ENCODE results near the gene ATP6V1B1. TPM values are rescaled to one million over a fixed set of nuclear protein-coding genes. Genes with fewer than 3 reads are reported as not detected.

ATP6V1B1 gene
- total RNA-seq (2021) = 6.4 and 6.5 TPM in 2 replicates
- percentile 55 among the genes with signal in this experiment for Bru-seq, nascent RNA
- BruChase-seq, experiment 1, labeled RNA remaining after a 2-hour chase = percentile 65 among the genes with signal in this experiment
- BruChase-seq, experiment 2, labeled RNA remaining after a 6-hour chase = percentile 70 among the genes with signal in this experiment
- long read RNA-seq = 0 reads

DNA sequence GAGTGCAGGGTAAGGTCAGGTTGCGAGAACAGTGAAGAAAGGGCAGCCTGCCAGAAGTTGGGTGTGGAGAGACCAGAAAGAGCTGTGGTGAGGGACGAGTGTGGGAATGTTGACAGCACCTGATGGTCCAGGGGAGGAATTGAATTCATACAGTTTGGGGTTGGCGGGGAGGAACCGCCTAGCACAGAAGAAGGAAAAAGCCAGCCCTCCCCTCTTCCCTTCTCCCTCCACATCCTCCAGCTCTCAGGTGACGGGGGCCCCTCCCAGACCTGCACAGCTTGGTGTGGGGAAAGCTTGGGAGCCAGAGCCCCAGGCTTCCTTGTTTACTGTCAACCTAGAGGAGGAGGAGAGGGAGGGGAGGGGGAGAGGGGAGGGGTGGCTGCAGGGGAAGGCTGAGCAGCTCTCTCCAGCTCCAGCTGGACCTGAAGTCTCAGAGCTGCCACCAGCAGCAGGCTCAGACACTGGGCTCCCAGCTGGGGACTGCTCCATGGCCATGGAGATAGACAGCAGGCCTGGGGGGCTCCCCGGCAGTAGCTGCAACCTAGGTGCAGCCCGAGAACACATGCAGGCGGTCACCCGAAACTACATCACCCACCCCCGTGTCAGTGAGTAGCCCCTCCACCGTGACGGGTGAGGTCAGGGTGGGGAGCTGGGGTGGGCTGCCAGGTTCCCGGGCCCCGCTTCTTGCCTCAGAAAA, at the start of gene ATP6V1B1:
TSS of gene ATP6V1B1 (plus strand) at position 433 of the 697 bp plus-strand sequence. CDS start at position 488, 55 bp downstream.
- H3K27me3 ChIP-seq (replicated peaks; ENCODE audit: insufficient read depth, low read depth, low read length, poor library complexity) = no peaks in the 10 kb centered on the region
- BruUV-seq (replicated peaks) = no TSS peak
- H3K36me3 ChIP-seq (ENCODE audit: insufficient read depth, low read length, poor library complexity, severe bottlenecking) = no peaks in the 10 kb centered on the region
- TF ChIP-seq, protein P1, sequence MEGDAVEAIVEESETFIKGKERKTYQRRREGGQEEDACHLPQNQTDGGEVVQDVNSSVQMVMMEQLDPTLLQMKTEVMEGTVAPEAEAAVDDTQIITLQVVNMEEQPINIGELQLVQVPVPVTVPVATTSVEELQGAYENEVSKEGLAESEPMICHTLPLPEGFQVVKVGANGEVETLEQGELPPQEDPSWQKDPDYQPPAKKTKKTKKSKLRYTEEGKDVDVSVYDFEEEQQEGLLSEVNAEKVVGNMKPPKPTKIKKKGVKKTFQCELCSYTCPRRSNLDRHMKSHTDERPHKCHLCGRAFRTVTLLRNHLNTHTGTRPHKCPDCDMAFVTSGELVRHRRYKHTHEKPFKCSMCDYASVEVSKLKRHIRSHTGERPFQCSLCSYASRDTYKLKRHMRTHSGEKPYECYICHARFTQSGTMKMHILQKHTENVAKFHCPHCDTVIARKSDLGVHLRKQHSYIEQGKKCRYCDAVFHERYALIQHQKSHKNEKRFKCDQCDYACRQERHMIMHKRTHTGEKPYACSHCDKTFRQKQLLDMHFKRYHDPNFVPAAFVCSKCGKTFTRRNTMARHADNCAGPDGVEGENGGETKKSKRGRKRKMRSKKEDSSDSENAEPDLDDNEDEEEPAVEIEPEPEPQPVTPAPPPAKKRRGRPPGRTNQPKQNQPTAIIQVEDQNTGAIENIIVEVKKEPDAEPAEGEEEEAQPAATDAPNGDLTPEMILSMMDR (conservative IDR thresholded peaks at IDR 0.05; ENCODE audit: low read depth, low read length) = no peak
- TF ChIP-seq EZH2 (IDR thresholded peaks at IDR 0.05; ENCODE audit: borderline replicate concordance, low read depth, low read length, poor library complexity, severe bottlenecking) = no peak
- H3K4me1 ChIP-seq (ENCODE audit: insufficient read depth, low read length, poor library complexity, severe bottlenecking) = no peaks in the 10 kb centered on the region
- no peak within 1 kb of the TSS for H3K4me3 ChIP-seq (ENCODE audit: low read depth, low read length, poor library complexity, severe bottlenecking)
- H3K9me3 ChIP-seq (ENCODE audit: low read depth, low read length, poor library complexity, severe bottlenecking) = no peaks in the 10 kb centered on the region
- ChIA-PET CTCF (no interaction called here), POLR2A (ENCODE audit: low non-redundant PET) (no interaction called here)
- intact Hi-C loops (cut with micrococcal nuclease; ENCODE audit: unreplicated experiment) = no loop called here
- no peak within 1 kb of the TSS for H3K27ac ChIP-seq (ENCODE audit: low read depth, low read length, poor library complexity, severe bottlenecking)
- DNase-seq (ENCODE audit: low spot score) = no peak

- Histone ChIP-seq H3K36me3 (ENCODE audit: insufficient read depth, low read length, poor library complexity, severe bottlenecking) (no peaks in the 10 kb centered on the region), H3K9me3 (ENCODE audit: low read depth, low read length, poor library complexity, severe bottlenecking) (no peaks in the 10 kb centered on the region), H3K27ac (ENCODE audit: low read depth, low read length, poor library complexity, severe bottlenecking) (no peak overlapping the region), H3K27me3 (replicated peaks; ENCODE audit: insufficient read depth, low read depth, low read length, poor library complexity) (no peaks in the 10 kb centered on the region), H3K4me3 (ENCODE audit: low read depth, low read length, poor library complexity, severe bottlenecking) (no peak overlapping the region), H3K4me1 (ENCODE audit: insufficient read depth, low read length, poor library complexity, severe bottlenecking) (peaks cover 26% of the 10 kb centered on the region)
- DNase-seq (ENCODE audit: low spot score) = no peak
- ChIA-PET CTCF (no interaction called here), POLR2A (ENCODE audit: low non-redundant PET) (no interaction called here)
- no TSS peak for BruUV-seq (replicated peaks)
- intact Hi-C loops (cut with micrococcal nuclease; ENCODE audit: unreplicated experiment) = no loop called here
- no peak for TF ChIP-seq EZH2 (IDR thresholded peaks at IDR 0.05; ENCODE audit: borderline replicate concordance, low read depth, low read length, poor library complexity, severe bottlenecking)
- TF ChIP-seq, protein P1 (conservative IDR thresholded peaks at IDR 0.05; ENCODE audit: low read depth, low read length) = no peak
Observed at GRCh38 chr2:70886541-70886987, 49.1 kb upstream of the ATP6V1B1 start.

- TF ChIP-seq, protein P1 (conservative IDR thresholded peaks at IDR 0.05; ENCODE audit: low read depth, low read length) = no peak
- no peak for TF ChIP-seq EZH2 (IDR thresholded peaks at IDR 0.05; ENCODE audit: borderline replicate concordance, low read depth, low read length, poor library complexity, severe bottlenecking)
- H3K4me1 ChIP-seq (ENCODE audit: insufficient read depth, low read length, poor library complexity, severe bottlenecking) = peaks cover 26% of the 10 kb centered on the region
- no peaks in the 10 kb centered on the region for H3K9me3 ChIP-seq (ENCODE audit: low read depth, low read length, poor library complexity, severe bottlenecking)
- H3K4me3 ChIP-seq (ENCODE audit: low read depth, low read length, poor library complexity, severe bottlenecking) = peak overlapping the region; percentile 50
- TSS peak; percentile 82 for BruUV-seq (replicated peaks)
- DNase-seq (ENCODE audit: low spot score) = no peak
- ChIA-PET POLR2A (ENCODE audit: low non-redundant PET) (no interaction called here), CTCF (no interaction called here)
- intact Hi-C loops (cut with micrococcal nuclease; ENCODE audit: unreplicated experiment) = no loop called here
- peak overlapping the region; percentile 68 for H3K27ac ChIP-seq (ENCODE audit: low read depth, low read length, poor library complexity, severe bottlenecking)
- no peaks in the 10 kb centered on the region for H3K36me3 ChIP-seq (ENCODE audit: insufficient read depth, low read length, poor library complexity, severe bottlenecking)
- H3K27me3 ChIP-seq (replicated peaks; ENCODE audit: insufficient read depth, low read depth, low read length, poor library complexity) = no peaks in the 10 kb centered on the region
Observed at GRCh38 chr2:70887208-70887549, 48.5 kb upstream of the ATP6V1B1 start.

All from A673 (cell line).